HEK293T (cell line): ENCODE results near the gene ARL13A.
"Not testable (repeated sequence)": the region's sequence is repeated elsewhere in the genome, so short reads cannot be mapped to it uniquely, and the experiment has no call there.

Experiments
- CTCF ChIA-PET: fragments of 350-600 bp; formaldehyde crosslinking; extraction: SDS; loops from one replicate; lab custom pipeline; 2021; ENCODE audit warnings: antibody characterized with exemption, inconsistent platforms; lab: Yijun Ruan, JAX
- POLR2A ChIA-PET: fragments of 350-600 bp; formaldehyde crosslinking; extraction: SDS; loops from one replicate; lab custom pipeline; 2020; ENCODE audit warnings: antibody characterized with exemption, inconsistent platforms; lab: Yijun Ruan, JAX
- DNase-seq: peaks from one replicate; pipeline ENCODE4 v3.0.0; 2012; ENCODE audit warnings: mixed read lengths; ENCODE audit errors: extremely low spot score
- ARNT ChIP-seq: fragments of 450-650 bp; IDR thresholded peaks from 2 replicates; pipeline ENCODE4 v1.6.1; 2017; ENCODE audit warnings: mild to moderate bottlenecking
- BHLHE40 ChIP-seq: fragments of 450-650 bp; IDR thresholded peaks from 2 replicates; pipeline ENCODE4 v1.6.1; 2016; ENCODE audit warnings: mild to moderate bottlenecking, moderate library complexity, borderline replicate concordance
- CTBP1 ChIP-seq: fragments of 450-650 bp; IDR thresholded peaks from 2 replicates; pipeline ENCODE4 v1.6.1; 2016; ENCODE audit warnings: borderline replicate concordance
- ELF4 ChIP-seq: fragments of 450-650 bp; IDR thresholded peaks from 2 replicates; pipeline ENCODE4 v1.6.1; 2017; ENCODE audit warnings: antibody characterized with exemption
- FOXA1 ChIP-seq: fragments of 450-650 bp; IDR thresholded peaks from 2 replicates; pipeline ENCODE4 v1.6.1; 2016; ENCODE audit warnings: mild to moderate bottlenecking
- FOXK2 ChIP-seq: fragments of 450-650 bp; IDR thresholded peaks from 2 replicates; pipeline ENCODE4 v1.6.1; 2016; ENCODE audit warnings: mild to moderate bottlenecking
- FOXM1 ChIP-seq: fragments of 450-650 bp; IDR thresholded peaks from 2 replicates; pipeline ENCODE4 v1.6.1; 2017; ENCODE audit warnings: mild to moderate bottlenecking, borderline replicate concordance
- HDGF ChIP-seq: fragments of 450-650 bp; IDR thresholded peaks from 2 replicates; pipeline ENCODE4 v1.6.1; 2017; ENCODE audit warnings: antibody characterized with exemption, borderline replicate concordance
- L3MBTL2 ChIP-seq: fragments of 450-650 bp; conservative IDR thresholded peaks from 2 replicates; pipeline ENCODE4 v1.6.1; 2016; ENCODE audit warnings: mild to moderate bottlenecking
- LEF1 ChIP-seq: fragments of 450-650 bp; IDR thresholded peaks from 2 replicates; pipeline ENCODE4 v1.6.1; 2017; ENCODE audit warnings: mild to moderate bottlenecking, borderline replicate concordance
- NFRKB ChIP-seq: fragments of 450-650 bp; IDR thresholded peaks from 2 replicates; pipeline ENCODE4 v1.6.1; 2016; ENCODE audit warnings: mild to moderate bottlenecking, moderate library complexity
- SP1 ChIP-seq: fragments of 450-650 bp; IDR thresholded peaks from 2 replicates; pipeline ENCODE4 v1.6.1; 2017
- SUZ12 ChIP-seq: fragments of 450-650 bp; IDR thresholded peaks from 2 replicates; pipeline ENCODE4 v1.6.1; 2016; ENCODE audit warnings: mild to moderate bottlenecking
- TARDBP ChIP-seq: fragments of 450-650 bp; IDR thresholded peaks from 2 replicates; pipeline ENCODE4 v1.6.1; 2016
- ZNF384 ChIP-seq: fragments of 450-650 bp; IDR thresholded peaks from 2 replicates; pipeline ENCODE4 v1.6.1; 2016
- TF ChIP-seq, protein P1 (sequence below): fragments of 450-650 bp; IDR thresholded peaks from 2 replicates; pipeline ENCODE4 v1.6.1; 2016

Gene ARL13A

DNA sequence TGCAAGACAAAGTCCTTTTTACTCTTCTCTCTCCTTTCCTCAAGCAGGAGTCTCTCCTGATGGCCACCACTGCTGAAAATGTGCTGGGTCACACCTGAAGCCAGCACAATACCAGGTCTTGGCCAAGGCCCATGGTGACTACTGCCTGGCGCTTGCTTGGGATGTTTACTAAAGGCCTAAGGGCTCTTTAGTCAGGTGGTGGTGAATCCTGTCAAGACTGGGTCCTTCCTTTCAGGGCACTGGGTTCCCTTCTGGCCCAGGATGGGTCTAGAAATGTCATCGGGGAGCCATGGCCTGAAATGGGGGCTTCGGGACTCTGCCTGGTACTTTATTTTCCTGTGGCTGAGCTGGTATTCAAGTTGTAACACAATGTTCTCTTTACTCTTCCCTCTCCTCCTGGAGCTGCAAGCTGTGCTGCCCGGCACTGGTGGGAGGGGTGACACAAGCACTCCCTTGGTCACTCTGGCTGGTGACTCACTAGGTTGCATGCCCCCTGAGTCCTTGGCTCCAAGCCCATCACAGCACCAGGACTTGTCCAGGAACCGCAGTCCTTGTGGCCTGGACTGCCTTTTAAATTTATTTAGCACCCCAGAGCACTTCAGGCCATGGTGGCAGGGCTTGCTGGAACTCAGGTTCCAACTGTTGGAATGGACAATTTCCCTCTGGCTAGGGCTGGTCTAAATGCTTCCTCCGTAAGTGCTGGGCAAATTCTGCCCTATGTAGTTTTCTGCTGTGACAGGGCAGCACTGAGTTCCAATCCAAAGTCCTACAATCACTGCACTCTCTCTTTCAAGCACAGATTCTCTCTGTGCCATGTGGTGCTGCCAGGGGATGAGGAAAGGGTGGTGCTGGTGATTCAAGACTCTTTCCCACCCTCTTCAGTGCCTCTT lies 11.3 kb downstream of the ARL13A start:
- DNase-seq, result no peak
- POLR2A ChIA-PET, result no interaction called here
- CTCF ChIA-PET, result no interaction called here
- TF ChIP-seq LEF1 (no peak), SUZ12 (no peak), ZNF384 (no peak), NFRKB (no peak), TARDBP (no peak), FOXK2 (no peak), L3MBTL2 (no peak), FOXA1 (no peak), CTBP1 (no peak), FOXM1 (no peak), ARNT (no peak), SP1 (no peak), ELF4 (no peak), BHLHE40 (no peak), HDGF (no peak)
- TF ChIP-seq, protein P1, sequence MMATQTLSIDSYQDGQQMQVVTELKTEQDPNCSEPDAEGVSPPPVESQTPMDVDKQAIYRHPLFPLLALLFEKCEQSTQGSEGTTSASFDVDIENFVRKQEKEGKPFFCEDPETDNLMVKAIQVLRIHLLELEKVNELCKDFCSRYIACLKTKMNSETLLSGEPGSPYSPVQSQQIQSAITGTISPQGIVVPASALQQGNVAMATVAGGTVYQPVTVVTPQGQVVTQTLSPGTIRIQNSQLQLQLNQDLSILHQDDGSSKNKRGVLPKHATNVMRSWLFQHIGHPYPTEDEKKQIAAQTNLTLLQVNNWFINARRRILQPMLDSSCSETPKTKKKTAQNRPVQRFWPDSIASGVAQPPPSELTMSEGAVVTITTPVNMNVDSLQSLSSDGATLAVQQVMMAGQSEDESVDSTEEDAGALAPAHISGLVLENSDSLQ, result no peak

DNA sequence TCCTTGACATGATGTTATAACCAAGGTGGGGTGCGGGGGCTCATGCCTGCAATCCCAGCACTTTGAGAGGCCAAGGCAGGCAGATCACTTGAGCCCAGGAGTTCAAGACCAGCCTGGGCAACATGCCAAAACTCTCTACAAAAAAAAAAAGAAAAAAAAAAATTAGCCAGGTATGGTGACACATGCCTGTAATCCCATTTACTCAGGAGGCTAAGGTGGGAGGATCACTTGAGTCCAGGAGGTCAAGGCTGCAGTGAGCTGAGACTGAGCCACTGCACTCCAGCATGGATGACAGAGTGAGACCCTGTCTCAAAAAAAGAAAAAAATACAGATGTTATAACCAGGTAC lies 12.0 kb downstream of the ARL13A start:
- DNase-seq, CTCF ChIA-PET, POLR2A ChIA-PET: not testable (repeated sequence)

DNA sequence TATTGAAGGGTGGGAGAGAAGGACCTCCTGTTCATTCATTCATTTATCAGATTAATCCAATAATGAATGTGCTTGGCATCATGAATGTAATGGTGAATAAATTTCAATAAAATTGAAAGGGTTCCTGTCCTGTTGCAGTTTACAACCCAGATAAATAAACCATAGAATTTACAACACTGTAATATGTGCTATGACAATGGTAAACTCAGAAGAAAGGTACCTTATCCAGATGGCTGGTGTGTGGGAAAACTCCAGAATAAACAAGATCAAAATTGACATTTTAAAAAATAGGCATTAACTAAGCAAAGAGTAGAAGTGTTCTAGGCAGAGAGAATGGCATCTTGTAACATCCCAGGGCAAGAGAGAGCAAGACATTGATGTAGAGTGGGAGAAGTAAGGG lies 15.3 kb downstream of the ARL13A start:
- POLR2A ChIA-PET, result no interaction called here
- DNase-seq, result no peak
- CTCF ChIA-PET, result no interaction called here
- no peak for TF ChIP-seq TARDBP
- no peak for TF ChIP-seq FOXM1
- no peak for TF ChIP-seq ELF4
- no peak for TF ChIP-seq FOXK2
- TF ChIP-seq SUZ12, result no peak
- TF ChIP-seq, protein P1, result no peak
- TF ChIP-seq FOXA1, result no peak
- no peak for TF ChIP-seq NFRKB
- no peak for TF ChIP-seq LEF1
- no peak for TF ChIP-seq ARNT
- no peak for TF ChIP-seq SP1
- TF ChIP-seq L3MBTL2, result no peak
- TF ChIP-seq ZNF384, result no peak

DNA sequence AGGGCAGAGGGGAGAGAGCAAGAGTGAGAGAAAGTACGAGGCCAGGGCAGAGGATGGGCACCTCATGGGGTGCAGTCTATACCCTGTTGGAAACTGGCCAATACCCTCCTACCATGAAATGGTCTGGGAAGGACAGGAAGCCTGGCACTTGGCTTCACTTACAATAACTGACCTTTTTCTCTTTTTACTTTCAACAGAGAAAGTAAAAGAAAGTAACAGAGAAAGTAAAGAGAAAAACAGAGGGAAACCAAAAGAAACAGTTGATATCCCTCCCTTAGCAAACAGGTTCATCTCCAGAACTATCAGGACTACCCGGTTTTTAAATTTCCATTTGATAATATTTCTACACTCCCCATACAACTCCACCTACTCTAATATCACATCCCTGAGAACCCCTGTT lies 20.6 kb downstream of the ARL13A start:
- no peak for TF ChIP-seq FOXA1
- TF ChIP-seq ELF4, result no peak
- TF ChIP-seq FOXK2, result no peak
- TF ChIP-seq TARDBP, result no peak
- TF ChIP-seq L3MBTL2, result no peak
- TF ChIP-seq CTBP1, result no peak
- no peak for TF ChIP-seq ARNT
- TF ChIP-seq NFRKB, result no peak
- TF ChIP-seq SUZ12, result no peak
- no peak for TF ChIP-seq ZNF384
- POLR2A ChIA-PET, result no interaction called here

DNA sequence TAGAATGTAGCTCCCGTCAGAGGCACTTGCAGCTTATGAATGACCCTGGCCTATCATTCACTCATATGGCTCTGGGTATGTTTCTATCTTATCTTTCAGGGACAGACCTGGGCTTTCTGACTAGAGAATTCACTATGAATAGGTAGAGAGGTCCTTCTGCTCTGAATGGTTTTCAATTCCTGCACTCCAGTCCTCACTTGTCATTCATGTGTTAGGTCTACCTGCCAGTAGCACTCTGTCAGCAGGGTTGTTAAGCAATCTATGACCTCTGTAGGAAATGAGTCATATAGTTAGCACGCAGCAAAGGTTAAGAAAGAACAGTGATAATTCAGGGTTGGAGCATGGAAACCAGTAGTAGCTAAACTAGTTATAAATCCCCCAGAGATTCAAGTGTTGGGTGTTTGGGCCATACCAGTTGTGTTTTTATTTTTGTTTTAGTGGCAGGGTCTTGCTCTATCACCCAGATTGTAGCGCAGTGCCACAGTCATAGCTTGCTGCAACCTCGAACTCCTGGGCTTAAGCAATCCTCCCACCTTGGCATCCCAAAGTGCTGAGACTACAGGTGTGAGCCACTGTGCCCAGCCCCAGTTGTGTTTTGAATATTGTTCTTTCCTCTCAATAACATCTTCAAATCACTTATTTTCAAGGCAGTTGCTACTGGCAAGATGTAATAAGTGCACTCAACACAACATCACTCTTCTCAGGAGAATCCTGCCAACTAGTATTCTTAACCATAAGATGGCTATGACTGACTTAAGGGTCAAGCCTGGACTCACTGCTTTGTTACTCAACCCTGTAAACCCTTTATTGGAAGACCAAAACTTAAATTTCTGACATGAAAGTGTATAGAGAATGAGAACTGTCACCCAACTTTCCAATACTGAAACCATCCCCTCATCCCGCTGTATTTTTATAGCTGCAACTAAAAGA lies 25.1 kb downstream of the ARL13A start:
- CTCF ChIA-PET, result no interaction called here
- POLR2A ChIA-PET, result no interaction called here
- TF ChIP-seq BHLHE40 (no peak), L3MBTL2 (no peak), ELF4 (no peak), NFRKB (no peak), HDGF (no peak), ZNF384 (no peak), CTBP1 (no peak), TARDBP (no peak)
- TF ChIP-seq, protein P1, result no peak
- no peak for DNase-seq

More for the DNA sequence above, 20.6 kb downstream of the ARL13A start:
- CTCF ChIA-PET, result no interaction called here
- DNase-seq, result no peak

DNA sequence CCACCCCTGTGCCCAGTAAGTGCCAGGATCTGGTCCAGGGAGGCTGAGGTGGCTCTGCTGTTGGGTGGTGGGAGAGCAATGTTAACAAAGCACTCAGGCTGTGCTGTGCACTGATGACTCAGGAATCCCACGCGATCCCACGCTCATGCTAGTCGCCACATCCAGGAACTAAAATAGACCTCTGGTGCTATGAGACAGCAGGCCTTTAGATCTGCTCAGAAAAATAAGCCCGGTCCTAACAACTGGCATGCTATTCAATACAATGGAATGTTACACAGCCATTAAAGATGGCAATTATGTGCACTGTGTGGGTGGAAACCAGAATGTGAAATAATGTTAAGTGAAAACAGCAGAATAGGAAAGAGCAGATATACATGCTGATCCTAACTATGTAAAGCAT lies 26.0 kb downstream of the ARL13A start:
- DNase-seq, result no peak
- CTCF ChIA-PET, result no interaction called here
- POLR2A ChIA-PET, result no interaction called here
- TF ChIP-seq SUZ12 (no peak), FOXM1 (no peak), HDGF (no peak), FOXA1 (no peak), NFRKB (no peak)
